Measurements from ENCODE around the gene HOXB8.

GRCh38 chr17:48575066-48575582 is 40.0 kb downstream of the HOXB8 start:
- TF ChIP-seq, protein P1, sequence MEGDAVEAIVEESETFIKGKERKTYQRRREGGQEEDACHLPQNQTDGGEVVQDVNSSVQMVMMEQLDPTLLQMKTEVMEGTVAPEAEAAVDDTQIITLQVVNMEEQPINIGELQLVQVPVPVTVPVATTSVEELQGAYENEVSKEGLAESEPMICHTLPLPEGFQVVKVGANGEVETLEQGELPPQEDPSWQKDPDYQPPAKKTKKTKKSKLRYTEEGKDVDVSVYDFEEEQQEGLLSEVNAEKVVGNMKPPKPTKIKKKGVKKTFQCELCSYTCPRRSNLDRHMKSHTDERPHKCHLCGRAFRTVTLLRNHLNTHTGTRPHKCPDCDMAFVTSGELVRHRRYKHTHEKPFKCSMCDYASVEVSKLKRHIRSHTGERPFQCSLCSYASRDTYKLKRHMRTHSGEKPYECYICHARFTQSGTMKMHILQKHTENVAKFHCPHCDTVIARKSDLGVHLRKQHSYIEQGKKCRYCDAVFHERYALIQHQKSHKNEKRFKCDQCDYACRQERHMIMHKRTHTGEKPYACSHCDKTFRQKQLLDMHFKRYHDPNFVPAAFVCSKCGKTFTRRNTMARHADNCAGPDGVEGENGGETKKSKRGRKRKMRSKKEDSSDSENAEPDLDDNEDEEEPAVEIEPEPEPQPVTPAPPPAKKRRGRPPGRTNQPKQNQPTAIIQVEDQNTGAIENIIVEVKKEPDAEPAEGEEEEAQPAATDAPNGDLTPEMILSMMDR (IDR thresholded peaks at IDR 0.05): no peak
- TF ChIP-seq ZFX (IDR thresholded peaks at IDR 0.05; ENCODE audit: borderline replicate concordance): no peak

Data from 22Rv1 (cell line).